Calu3 (cell line): ENCODE data around the gene FSCN2. TPM values are rescaled to one million over a fixed set of nuclear protein-coding genes. Genes with fewer than 3 reads are reported as not detected.

ENCODE experiments used
- BruUV-seq: library from RNA; stranded (reverse); fragments of 400-500 nt; replicated peaks from 2 replicates; lab custom pipeline; 2021; lab: Mats Ljungman, UMichigan
- CTCF ChIA-PET: fragments of 300-600 bp; sonication (Branson Sonifier 250); formaldehyde crosslinking; loops from one replicate; lab custom pipeline; 2022; ENCODE audit warnings: antibody characterized with exemption; lab: Charles Lee
- DNase-seq: peaks from one replicate; pipeline ENCODE4 v3.0.0; 2022
- H3K27ac Mint-ChIP-seq: one replicate; pipeline ENCODE4 v1.8.0; 2022; ENCODE audit warnings: mixed read lengths; ENCODE audit not compliant: unreplicated experiment
- H3K27me3 Mint-ChIP-seq: one replicate; pipeline ENCODE4 v1.8.0; 2022; ENCODE audit warnings: mixed read lengths; ENCODE audit not compliant: unreplicated experiment
- H3K36me3 Mint-ChIP-seq: one replicate; pipeline ENCODE4 v1.8.0; 2022; ENCODE audit warnings: mild to moderate bottlenecking, moderate library complexity, mixed read lengths; ENCODE audit not compliant: insufficient read depth, unreplicated experiment
- H3K4me1 Mint-ChIP-seq: one replicate; pipeline ENCODE4 v1.8.0; 2022; ENCODE audit warnings: mild to moderate bottlenecking, low read depth, mixed read lengths; ENCODE audit not compliant: unreplicated experiment
- H3K4me3 Mint-ChIP-seq: one replicate; pipeline ENCODE4 v1.8.0; 2022; ENCODE audit warnings: mild to moderate bottlenecking, low read depth, moderate library complexity, mixed read lengths; ENCODE audit not compliant: unreplicated experiment
- H3K9me3 Mint-ChIP-seq: one replicate; pipeline ENCODE4 v1.8.0; 2022; ENCODE audit warnings: low read depth, mixed read lengths; ENCODE audit not compliant: unreplicated experiment
- CTCF ChIP-seq: fragments of 200-600 bp; IDR thresholded peaks from one replicate; pipeline ENCODE4 v1.8.0; 2022; ENCODE audit warnings: antibody characterized with exemption; ENCODE audit not compliant: unreplicated experiment
- intact Hi-C: fragments of 100-400 bp; cut with micrococcal nuclease; formaldehyde crosslinking; loops from one replicate; pipeline ENCODE4 v1.10.0; 2022; ENCODE audit not compliant: unreplicated experiment
- total RNA-seq: library from RNA; stranded (reverse); gene quantifications from 2 replicates; pipeline ENCODE4 v1.2.3, GENCODE V29; 2022

The FSCN2 gene
- total RNA-seq, 1 experiment from 2014 or later: 5.5 TPM

DNA sequence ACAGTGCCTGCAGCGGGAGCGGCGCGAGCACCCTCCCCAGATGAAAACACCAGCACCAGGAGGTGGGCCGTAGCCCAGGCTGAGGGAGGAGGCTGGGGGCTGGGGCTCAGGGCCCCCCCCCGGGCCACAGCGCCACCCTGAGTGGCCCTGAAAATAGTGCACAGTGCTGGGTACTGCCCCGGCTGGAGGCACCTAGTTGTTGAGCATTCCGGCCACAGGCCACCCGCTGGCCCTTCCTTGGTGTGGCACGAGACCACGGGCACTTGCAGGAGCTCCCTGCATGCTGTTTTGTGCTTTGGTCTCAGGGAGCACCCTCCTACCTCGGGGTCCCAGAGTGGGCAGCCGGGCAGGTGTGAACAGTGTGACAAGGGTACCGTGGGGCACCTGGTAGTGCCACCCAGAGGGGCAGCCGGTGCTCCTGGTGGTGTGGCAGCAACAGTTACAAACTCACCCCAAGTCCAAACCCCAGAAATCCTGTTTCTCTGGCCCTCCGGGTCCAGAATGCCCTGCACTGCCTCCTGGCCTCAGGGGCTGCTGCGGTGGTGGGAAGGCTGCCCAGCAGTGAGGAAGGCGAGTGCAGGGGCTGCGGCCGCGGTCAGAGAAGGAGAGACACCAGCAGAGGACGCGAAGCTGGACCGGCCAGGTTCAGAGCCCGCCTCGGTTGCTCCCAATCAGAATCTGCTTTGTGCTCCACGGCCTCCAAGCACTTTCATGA, 11.9 kb downstream of the FSCN2 start:
- no peak overlapping the region for H3K4me3 Mint-ChIP-seq
- CTCF ChIA-PET: no interaction called here
- intact Hi-C loops: no loop called here
- DNase-seq: no peak
- BruUV-seq: no TSS peak
- peaks cover 7% of the 10 kb centered on the region for H3K4me1 Mint-ChIP-seq
- H3K27me3 Mint-ChIP-seq: peaks cover 10% of the 10 kb centered on the region
- no peak for TF ChIP-seq CTCF
- no peaks in the 10 kb centered on the region for H3K9me3 Mint-ChIP-seq
- H3K36me3 Mint-ChIP-seq: peaks cover 24% of the 10 kb centered on the region
- no peak overlapping the region for H3K27ac Mint-ChIP-seq

- BruUV-seq: no TSS peak
- Mint-ChIP-seq H3K27ac (no peak overlapping the region), H3K4me3 (no peak overlapping the region), H3K36me3 (peaks cover 26% of the 10 kb centered on the region), H3K27me3 (peaks cover 4% of the 10 kb centered on the region), H3K4me1 (peaks cover 7% of the 10 kb centered on the region), H3K9me3 (no peaks in the 10 kb centered on the region)
- CTCF ChIA-PET: no interaction called here
- TF ChIP-seq CTCF: no peak
- no peak for DNase-seq
- intact Hi-C loops: no loop called here
Measured at GRCh38 chr17:81540676-81541027, 12.5 kb downstream of the FSCN2 start.

GRCh38 chr17:81541123-81541522, 12.9 kb downstream of the FSCN2 start:
- no peaks in the 10 kb centered on the region for H3K9me3 Mint-ChIP-seq
- H3K27me3 Mint-ChIP-seq: no peaks in the 10 kb centered on the region
- no peak for DNase-seq
- BruUV-seq: no TSS peak
- H3K27ac Mint-ChIP-seq: no peak overlapping the region
- intact Hi-C loops: no loop called here
- H3K4me1 Mint-ChIP-seq: peaks cover 7% of the 10 kb centered on the region
- TF ChIP-seq CTCF: no peak
- CTCF ChIA-PET: no interaction called here
- peaks cover 24% of the 10 kb centered on the region for H3K36me3 Mint-ChIP-seq
- no peak overlapping the region for H3K4me3 Mint-ChIP-seq

DNA sequence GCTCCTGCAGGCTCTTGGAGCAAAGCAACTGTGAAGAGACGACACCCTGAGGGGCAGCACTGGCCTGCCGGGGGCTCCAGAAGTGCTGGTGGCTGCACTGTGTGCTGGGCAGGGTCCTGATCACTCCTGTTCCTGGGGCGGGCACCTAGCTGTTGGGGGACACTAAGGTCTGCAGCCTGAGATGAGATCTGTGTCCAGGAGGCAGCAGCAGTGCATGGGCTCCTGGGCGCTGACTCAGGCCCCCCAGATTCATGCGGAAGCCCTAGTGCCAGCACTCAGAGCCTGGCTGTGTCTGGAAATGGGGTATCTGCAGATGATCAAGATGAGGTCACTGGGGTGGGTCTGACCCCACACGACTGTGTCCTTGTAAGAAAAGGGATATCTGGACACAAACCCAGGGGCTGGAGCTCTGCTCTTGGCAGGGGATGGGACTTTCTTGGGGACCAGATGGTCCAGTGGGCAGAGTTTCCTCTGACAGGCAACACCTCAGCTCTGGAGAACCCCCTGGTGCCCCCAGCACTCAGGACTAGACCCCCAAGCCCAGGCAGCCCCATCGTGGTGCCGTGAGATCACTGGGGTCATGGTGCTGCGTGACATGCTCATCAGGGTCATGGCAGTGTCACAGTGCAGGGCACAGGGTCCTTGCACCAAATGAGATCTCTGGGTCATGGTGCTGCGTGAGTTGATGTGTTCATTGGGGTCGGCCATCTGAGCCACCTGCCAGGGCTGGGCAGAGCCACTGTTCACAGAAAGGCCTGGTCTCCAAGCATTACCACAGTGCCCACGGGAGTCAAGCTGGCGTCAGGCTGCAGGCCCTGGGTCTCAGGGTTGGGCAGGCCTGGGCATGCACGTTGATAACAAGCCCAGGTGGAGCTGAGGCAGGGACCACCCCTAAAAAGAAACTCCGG, 14.5 kb downstream of the FSCN2 start:
- Mint-ChIP-seq H3K4me1 (peaks cover 6% of the 10 kb centered on the region), H3K36me3 (peaks cover 30% of the 10 kb centered on the region), H3K9me3 (no peaks in the 10 kb centered on the region), H3K27ac (no peak overlapping the region), H3K4me3 (no peak overlapping the region), H3K27me3 (no peaks in the 10 kb centered on the region)
- TF ChIP-seq CTCF: no peak
- intact Hi-C loops: no loop called here
- no peak for DNase-seq
- CTCF ChIA-PET: interaction anchor here (1.3 kb wide), 1 partner anchor 10 kb away, joined by 3 read pairs; no protein-coding TSS in a partner anchor
- BruUV-seq: no TSS peak
